CD4-positive, alpha-beta memory T cell (primary cell): ENCODE results near the gene FBXL19. TPM values are rescaled to one million over a fixed set of nuclear protein-coding genes. Genes with fewer than 3 reads are reported as not detected.
A peak's percentile ranks its signal among the peaks of the same experiment; 100 is the strongest.

Experiments
- CTCF ChIA-PET: fragments of 350-600 bp; sonication (Branson Sonifier 250); formaldehyde crosslinking; loops from one replicate; lab custom pipeline; 2021; ENCODE audit warnings: inconsistent platforms; ENCODE audit not compliant: partially characterized antibody; lab: Charles Lee
- POLR2A ChIA-PET: fragments of 350-600 bp; sonication (Branson Sonifier 250); formaldehyde crosslinking; loops from one replicate; lab custom pipeline; 2021; ENCODE audit not compliant: partially characterized antibody; lab: Charles Lee
- DNase-seq, 5 donors: peaks; one replicate each; pipeline versions ENCODE4 v3.0.0 to v3.0.0-alpha.2; 2020 to 2022; ENCODE audit warnings: mixed read lengths in 1 of 5
- H3K27ac ChIP-seq: one replicate; pipeline ENCODE4 v1.7.0; 2013; ENCODE audit warnings: low read depth, low read length
- H3K27me3 ChIP-seq: 2 replicates; pipeline ENCODE4 v1.7.0; 2013; ENCODE audit warnings: mild to moderate bottlenecking, low read length, moderate library complexity; ENCODE audit not compliant: insufficient read depth
- H3K36me3 ChIP-seq: 2 replicates; pipeline ENCODE4 v1.7.0; 2013; ENCODE audit warnings: mild to moderate bottlenecking, low read length, moderate library complexity; ENCODE audit not compliant: insufficient read depth
- H3K4me1 ChIP-seq: 2 replicates; pipeline ENCODE4 v1.7.0; 2013; ENCODE audit warnings: mild to moderate bottlenecking, low read length, moderate library complexity; ENCODE audit not compliant: insufficient read depth
- H3K4me3 ChIP-seq, 2 donors: one replicate each; pipeline ENCODE4 v1.7.0; 2013; ENCODE audit warnings: low read length in 2 of 2, mild to moderate bottlenecking in 1 of 2
- H3K9me3 ChIP-seq, 2 donors: one replicate each; pipeline ENCODE4 v1.7.0; 2013; ENCODE audit warnings: low read length in 2 of 2, control low read depth in 1 of 2; ENCODE audit not compliant: control insufficient read depth in 1 of 2
- H3K27ac Mint-ChIP-seq, 7 donors: one replicate each; pipeline ENCODE4 v1.8.0; 2020 to 2021; ENCODE audit warnings: mixed read lengths in 7 of 7, mild to moderate bottlenecking in 6 of 7, inconsistent platforms in 3 of 7, moderate library complexity in 3 of 7
- H3K27me3 Mint-ChIP-seq, 2 donors: one replicate each; pipeline ENCODE4 v1.8.0; 2020 to 2021; ENCODE audit warnings: mixed read lengths in 2 of 2
- H3K36me3 Mint-ChIP-seq, 2 donors: one replicate each; pipeline ENCODE4 v1.8.0; 2020 to 2021; ENCODE audit warnings: mixed read lengths in 2 of 2, inconsistent platforms in 1 of 2, mild to moderate bottlenecking in 1 of 2
- H3K4me1 Mint-ChIP-seq, 4 donors: one replicate each; pipeline ENCODE4 v1.8.0; 2020 to 2021; ENCODE audit warnings: mixed read lengths in 4 of 4, mild to moderate bottlenecking in 1 of 4
- H3K4me3 Mint-ChIP-seq, 8 donors: one replicate each; pipeline ENCODE4 v1.8.0; 2020 to 2021; ENCODE audit warnings: mixed read lengths in 8 of 8, mild to moderate bottlenecking in 7 of 8, moderate library complexity in 6 of 8, inconsistent platforms in 3 of 8
- H3K9me3 Mint-ChIP-seq, 8 donors: one replicate each; pipeline ENCODE4 v1.8.0; 2020 to 2021; ENCODE audit warnings: mixed read lengths in 8 of 8, mild to moderate bottlenecking in 5 of 8, inconsistent platforms in 3 of 8, moderate library complexity in 1 of 8
- intact Hi-C: fragments of 100-400 bp; cut with micrococcal nuclease; formaldehyde crosslinking; loops from one replicate; pipeline ENCODE4 v1.15.1; 2023
- polyA plus RNA-seq, 2 donors: library from polyadenylated mRNA; unstranded; fragments of 300-500 nt; fragmentation: Illumina TruSeq; gene quantifications; one replicate each; pipeline ENCODE4 v1.2.3, GENCODE V29; 2021
- total RNA-seq, 2 experiments: library from RNA; stranded (reverse); gene quantifications; one replicate each; pipeline ENCODE4 v1.2.3, GENCODE V29; 2021

FBXL19 gene
- total and polyA plus RNA-seq, 4 experiments from 2014 or later, result 0.16 to 15.8 (median 15.6) TPM; not detected in 1

DNA sequence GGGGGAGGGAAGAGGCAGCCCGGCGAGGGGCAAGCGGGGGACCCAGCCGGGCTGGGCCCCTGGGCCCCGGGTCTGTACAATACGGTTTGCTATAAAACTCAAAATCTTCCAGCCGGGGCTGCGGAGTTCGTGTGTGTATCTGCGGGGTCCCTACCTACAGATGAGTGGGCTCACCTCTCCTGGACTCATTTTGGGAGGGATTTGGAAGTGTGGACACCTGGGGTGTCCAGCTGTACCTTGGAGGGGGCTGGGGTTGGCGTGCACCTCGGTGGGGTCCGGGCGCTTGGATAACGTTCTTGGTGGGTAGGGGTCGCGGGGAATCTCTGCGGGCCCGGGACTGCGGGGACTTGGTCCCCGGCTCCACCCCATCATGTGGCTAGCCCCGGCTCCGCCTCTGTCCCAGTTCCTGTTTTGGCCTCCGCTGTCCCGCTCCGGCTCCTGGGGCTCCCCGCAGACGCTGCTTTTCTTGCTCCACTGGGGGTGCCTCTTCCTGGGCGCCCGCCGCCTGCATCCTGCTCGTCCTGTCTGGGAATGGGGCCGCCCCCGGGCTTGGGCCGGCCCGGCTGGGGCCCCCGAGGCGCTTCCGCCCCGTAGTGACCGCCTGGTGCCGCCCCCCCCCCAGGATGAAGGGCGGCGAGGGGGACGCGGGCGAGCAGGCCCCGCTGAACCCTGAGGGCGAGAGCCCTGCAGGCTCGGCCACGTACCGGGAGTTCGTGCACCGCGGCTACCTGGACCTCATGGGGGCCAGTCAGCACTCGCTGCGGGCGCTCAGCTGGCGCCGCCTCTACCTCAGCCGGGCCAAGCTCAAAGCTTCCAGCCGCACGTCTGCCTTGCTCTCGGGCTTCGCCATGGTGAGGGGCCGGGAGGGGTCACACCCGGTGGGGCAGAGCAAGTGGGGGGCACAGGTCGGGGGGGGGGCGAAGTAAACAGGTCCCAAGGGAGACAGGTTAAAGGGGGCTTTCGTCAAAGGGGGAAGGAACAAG is 25.6 kb downstream of the FBXL19 start, which contains the start of gene ORAI3:
Gene ORAI3 (plus strand): TSS at position 402 of the 983 bp plus-strand sequence. CDS start 222 bp downstream, at position 624.
- H3K4me1 Mint-ChIP-seq, result peaks cover 11 to 31% (median 23%) of the 10 kb centered on the region in 4 donors
- POLR2A ChIA-PET, result interaction anchor here (0.7 to 1.8 kb wide), 9 partner anchors 7 to 231 kb away, joined by 3 to 10 read pairs (median 5); partner anchors contain the start of genes FBXL19, FUS, ZNF646 and ZNF668
- H3K9me3 ChIP-seq, result no peaks in the 10 kb centered on the region
- no peaks in the 10 kb centered on the region for H3K36me3 ChIP-seq
- no peaks in the 10 kb centered on the region for H3K27me3 ChIP-seq
- DNase-seq, result peak in 4 of 5 donors; percentile 21 to 56 (median 28)
- H3K9me3 Mint-ChIP-seq, result no peaks in the 10 kb centered on the region
- peak within 1 kb of the TSS; percentile 85 to 95 (median 92) for H3K4me3 Mint-ChIP-seq
- CTCF ChIA-PET, result interaction anchor here (0.7 to 1.6 kb wide), 7 partner anchors 7 to 921 kb away, joined by 3 to 9 read pairs (median 3); partner anchors contain the start of genes ZNF646 and ZNF668
- peaks cover 22% of the 10 kb centered on the region for H3K4me1 ChIP-seq
- peaks cover 0 to 8% of the 10 kb centered on the region in 2 donors for H3K36me3 Mint-ChIP-seq
- H3K27ac ChIP-seq, result peak within 1 kb of the TSS; percentile 71
- intact Hi-C loops, result loop anchor here (1.0 kb wide), 1 partner anchor 8 kb away; the partner anchor contains the start of gene SETD1A
- H3K27me3 Mint-ChIP-seq, result no peaks in the 10 kb centered on the region
- peak within 1 kb of the TSS; percentile 76 to 94 (median 89) for H3K27ac Mint-ChIP-seq
- peak within 1 kb of the TSS; percentile 55 to 80 for H3K4me3 ChIP-seq

DNA sequence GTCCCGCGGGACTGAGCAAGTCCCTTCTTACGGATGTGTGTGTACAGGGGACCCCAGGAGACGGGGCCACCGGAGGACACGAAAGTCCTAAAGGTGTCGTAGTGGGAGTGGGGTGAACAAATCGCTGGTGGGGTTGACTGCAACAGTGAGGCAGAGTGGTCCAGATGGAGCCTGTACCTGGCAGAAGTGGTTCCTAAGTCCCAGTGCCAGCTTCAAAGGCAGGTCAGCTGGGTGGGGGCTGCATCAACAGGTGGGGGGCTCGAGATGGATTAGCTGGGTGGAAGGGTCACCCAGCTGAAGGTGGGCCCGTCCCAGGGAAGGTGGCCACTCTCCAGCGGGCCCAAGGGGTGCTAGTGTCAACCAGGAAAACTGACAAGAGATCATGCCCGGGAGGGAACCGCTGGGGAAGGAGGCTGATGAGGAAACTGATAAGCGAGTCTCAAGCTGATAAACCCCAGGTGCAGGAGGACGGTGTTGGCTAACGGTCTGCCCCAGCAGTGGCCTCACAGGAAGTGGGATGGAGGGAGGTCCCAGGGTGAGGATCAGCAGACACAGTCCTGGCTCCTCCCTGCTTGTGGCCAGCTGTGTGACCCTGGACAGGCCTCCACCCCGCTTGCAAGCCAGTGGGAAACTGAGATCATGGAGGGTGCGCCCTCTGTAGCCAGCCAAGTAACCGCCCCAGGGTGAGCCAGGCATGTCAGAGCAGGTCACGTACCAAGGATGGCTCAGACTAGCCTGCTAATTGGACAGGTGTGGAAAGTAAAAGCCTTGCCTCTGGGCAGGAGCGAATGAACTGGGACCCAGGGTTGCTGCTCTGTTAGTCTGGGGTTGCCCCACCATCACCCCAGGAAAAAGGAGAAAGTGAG is 26.5 kb downstream of the FBXL19 start:
- ChIA-PET CTCF (interaction anchor here (0.7 to 1.6 kb wide), 7 partner anchors 8 to 920 kb away, joined by 3 to 9 read pairs (median 3); partner anchors contain the start of genes ZNF646 and ZNF668), POLR2A (interaction anchor here (0.7 to 1.8 kb wide), 11 partner anchors 8 to 231 kb away, joined by 3 to 10 read pairs (median 5); partner anchors contain the start of genes FBXL19, FUS, ZNF646 and ZNF668)
- H3K36me3 Mint-ChIP-seq, result peaks cover 0 to 8% of the 10 kb centered on the region in 2 donors

DNA sequence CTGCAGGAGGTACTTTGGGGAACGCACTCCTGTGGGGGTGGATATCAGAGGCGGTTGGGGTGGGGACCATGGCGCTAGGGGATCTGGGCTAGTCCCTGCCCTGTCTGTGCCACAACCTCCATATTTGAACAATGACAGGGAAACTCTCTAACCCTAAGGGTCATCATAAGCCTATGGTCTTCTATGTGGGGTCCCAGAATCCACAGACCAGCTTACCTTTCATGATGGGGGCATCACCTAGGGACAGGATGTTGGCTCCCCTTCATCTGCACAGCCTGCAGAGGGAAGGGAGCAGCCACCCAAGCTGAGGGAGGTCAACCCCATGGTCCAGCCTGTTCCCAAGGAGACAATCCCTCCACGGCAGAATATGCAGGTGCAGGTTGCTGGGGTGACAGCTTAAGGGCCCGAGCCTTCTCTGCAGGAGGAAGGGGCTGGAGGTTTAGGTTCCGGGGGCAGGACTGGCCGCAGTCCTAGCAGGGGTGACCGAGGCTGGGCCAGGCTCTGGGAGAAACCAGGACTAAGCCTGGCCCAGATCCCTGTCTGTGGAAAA is 27.2 kb downstream of the FBXL19 start:
- Histone ChIP-seq H3K36me3 (no peaks in the 10 kb centered on the region), H3K9me3 (no peaks in the 10 kb centered on the region), H3K27me3 (no peaks in the 10 kb centered on the region), H3K4me1 (peaks cover 22% of the 10 kb centered on the region), H3K4me3 (peak overlapping the region; percentile 55 to 80), H3K27ac (no peak overlapping the region)
- no peak for DNase-seq
- intact Hi-C loops, result loop anchor here (10.0 kb wide), 1 partner anchor 914 kb away; no protein-coding TSS in a partner anchor
- H3K9me3 Mint-ChIP-seq, result no peaks in the 10 kb centered on the region
- peak overlapping the region in 6 of 7 donors; percentile 76 to 94 (median 90) for H3K27ac Mint-ChIP-seq
- peaks cover 11 to 37% (median 22%) of the 10 kb centered on the region in 4 donors for H3K4me1 Mint-ChIP-seq
- H3K36me3 Mint-ChIP-seq, result peaks cover 0 to 7% of the 10 kb centered on the region in 2 donors
- CTCF ChIA-PET, result interaction anchor here (1.3 to 1.6 kb wide), 4 partner anchors 9 to 508 kb away, joined by 3 to 9 read pairs (median 4); no protein-coding TSS in a partner anchor
- peak overlapping the region; percentile 85 to 95 (median 92) for H3K4me3 Mint-ChIP-seq
- no peaks in the 10 kb centered on the region for H3K27me3 Mint-ChIP-seq
- POLR2A ChIA-PET, result interaction anchor here (0.9 to 1.4 kb wide), 6 partner anchors 8 to 123 kb away, joined by 3 to 8 read pairs (median 6); partner anchors contain the start of genes FBXL19, ZNF646 and ZNF668

More for the DNA sequence above, 26.5 kb downstream of the FBXL19 start:
- Mint-ChIP-seq H3K27me3 (no peaks in the 10 kb centered on the region), H3K4me1 (peaks cover 11 to 36% (median 23%) of the 10 kb centered on the region in 4 donors), H3K9me3 (no peaks in the 10 kb centered on the region), H3K4me3 (peak overlapping the region; percentile 85 to 95 (median 92)), H3K27ac (peak overlapping the region; percentile 76 to 94 (median 89))
- DNase-seq, result peak in 3 of 5 donors; percentile 15 to 54 (median 16)
- no peaks in the 10 kb centered on the region for H3K27me3 ChIP-seq
- H3K36me3 ChIP-seq, result no peaks in the 10 kb centered on the region
- intact Hi-C loops, result loop anchor here (1.0 to 10.0 kb wide), 2 partner anchors 7 to 915 kb away; partner anchors contain the start of gene SETD1A
- peak overlapping the region; percentile 55 to 80 for H3K4me3 ChIP-seq
- no peaks in the 10 kb centered on the region for H3K9me3 ChIP-seq
- peaks cover 22% of the 10 kb centered on the region for H3K4me1 ChIP-seq
- peak overlapping the region; percentile 71 for H3K27ac ChIP-seq

DNA sequence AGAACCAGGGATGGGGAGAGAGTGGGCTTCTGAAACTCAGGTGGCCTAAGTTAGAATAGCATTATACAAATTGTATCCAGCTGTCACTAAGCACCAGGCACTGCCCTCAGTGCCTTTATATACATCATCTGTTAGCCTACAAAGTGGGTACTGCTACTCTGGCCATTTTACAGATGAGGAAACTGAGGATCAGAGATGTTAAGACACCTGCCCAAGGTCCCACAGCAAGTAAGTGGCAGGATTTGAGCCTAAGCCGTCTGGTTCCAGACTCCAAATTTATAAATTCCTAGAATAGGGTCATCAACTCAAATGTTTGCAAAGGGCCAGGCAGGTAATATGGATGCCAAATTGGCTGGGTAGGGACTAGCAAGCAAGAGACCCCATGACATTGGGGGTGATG is 27.8 kb downstream of the FBXL19 start:
- Mint-ChIP-seq H3K9me3 (no peaks in the 10 kb centered on the region), H3K4me1 (peaks cover 11 to 37% (median 20%) of the 10 kb centered on the region in 4 donors), H3K27ac (peak overlapping the region in 1 of 7 donors; percentile 23), H3K36me3 (peaks cover 0 to 3% of the 10 kb centered on the region in 2 donors), H3K27me3 (no peaks in the 10 kb centered on the region), H3K4me3 (peak overlapping the region in 1 of 8 donors; percentile 50)
- H3K9me3 ChIP-seq, result no peaks in the 10 kb centered on the region
- H3K36me3 ChIP-seq, result no peaks in the 10 kb centered on the region
- intact Hi-C loops, result loop anchor here (10.0 kb wide), 1 partner anchor 914 kb away; no protein-coding TSS in a partner anchor
- no peaks in the 10 kb centered on the region for H3K27me3 ChIP-seq
- DNase-seq, result no peak
- H3K4me3 ChIP-seq, result no peak overlapping the region
- H3K27ac ChIP-seq, result no peak overlapping the region
- CTCF ChIA-PET, result interaction anchor here (1.1 to 5.9 kb wide), 2 partner anchors 9 to 33 kb away, joined by 3 to 65 read pairs; no protein-coding TSS in a partner anchor
- peaks cover 22% of the 10 kb centered on the region for H3K4me1 ChIP-seq
- POLR2A ChIA-PET, result no interaction called here

DNA sequence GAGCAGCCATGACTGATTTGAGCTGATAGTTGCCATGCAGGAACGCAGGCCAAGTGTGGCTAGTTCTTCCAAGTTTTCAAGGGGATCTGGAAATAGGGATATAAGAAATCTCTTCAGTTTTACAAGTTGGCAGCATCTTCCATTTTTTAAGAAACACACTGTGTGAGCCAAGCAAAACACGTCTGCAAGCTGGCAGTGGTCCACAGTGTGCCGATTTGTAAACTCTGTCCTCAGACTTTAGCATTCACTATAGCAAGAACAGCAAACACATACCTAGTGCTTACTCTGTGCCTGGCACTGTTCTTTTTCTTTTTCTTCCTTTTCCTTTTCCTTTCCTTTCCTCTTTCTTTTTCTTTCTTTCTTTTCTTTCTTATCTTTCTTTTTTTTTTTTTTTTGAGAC is 28.4 kb downstream of the FBXL19 start:
- DNase-seq, result no peak
- intact Hi-C loops, result loop anchor here (2.0 to 10.0 kb wide), 2 partner anchors 491 to 913 kb away; partner anchors contain the start of gene ZNF843

More for the DNA sequence above, 28.4 kb downstream of the FBXL19 start:
- H3K4me1 Mint-ChIP-seq, result peaks cover 11 to 37% (median 20%) of the 10 kb centered on the region in 4 donors
- no peak overlapping the region for H3K27ac Mint-ChIP-seq
- no peaks in the 10 kb centered on the region for H3K9me3 Mint-ChIP-seq
- Histone ChIP-seq H3K4me3 (no peak overlapping the region), H3K27me3 (no peaks in the 10 kb centered on the region), H3K36me3 (no peaks in the 10 kb centered on the region), H3K27ac (no peak overlapping the region), H3K4me1 (peaks cover 26% of the 10 kb centered on the region), H3K9me3 (no peaks in the 10 kb centered on the region)
- H3K36me3 Mint-ChIP-seq, result peaks cover 0 to 3% of the 10 kb centered on the region in 2 donors
- ChIA-PET CTCF (interaction anchor here (0.7 to 5.9 kb wide), 3 partner anchors 10 to 33 kb away, joined by 3 to 65 read pairs (median 3); no protein-coding TSS in a partner anchor), POLR2A (no interaction called here)
- H3K4me3 Mint-ChIP-seq, result peak overlapping the region in 3 of 8 donors; percentile 8 to 38 (median 10)
- H3K27me3 Mint-ChIP-seq, result no peaks in the 10 kb centered on the region
